ENCODE results near the gene SLC25A22.
A peak's percentile ranks its signal among the peaks of the same experiment; 100 is the strongest.

SLC25A22 gene

GRCh38 chr11:770642-771616 lies 27.2 kb downstream of the SLC25A22 start:
- DNase-seq = no peak

- no peak for DNase-seq
These were observed 28.0 kb downstream of the SLC25A22 start for GRCh38 chr11:769887-770641.

- no peak for DNase-seq
These were observed 30.8 kb downstream of the SLC25A22 start for GRCh38 chr11:767238-767637.

- DNase-seq = no peak
These were observed 31.2 kb downstream of the SLC25A22 start for GRCh38 chr11:766936-767210.

GRCh38 chr11:766106-766935 lies 31.8 kb downstream of the SLC25A22 start:
- no peak for DNase-seq

GRCh38 chr11:765802-766091 lies 32.3 kb downstream of the SLC25A22 start:
- no peak for DNase-seq

GRCh38 chr11:765025-765801 lies 32.9 kb downstream of the SLC25A22 start:
- DNase-seq = peak; percentile 35

GRCh38 chr11:764322-765024 lies 33.6 kb downstream of the SLC25A22 start:
- DNase-seq = no peak

GRCh38 chr11:763549-764321 lies 34.3 kb downstream of the SLC25A22 start:
- DNase-seq = no peak

GRCh38 chr11:763073-763463 lies 35.0 kb downstream of the SLC25A22 start:
- DNase-seq = no peak

GRCh38 chr11:762421-763072 lies 35.5 kb downstream of the SLC25A22 start:
- DNase-seq = no peak

GRCh38 chr11:761526-762108 lies 36.5 kb downstream of the SLC25A22 start:
- no peak for DNase-seq

- no peak for DNase-seq
These were observed 37.8 kb downstream of the SLC25A22 start for GRCh38 chr11:760236-760635.

- DNase-seq = no peak
These were observed 48.4 kb downstream of the SLC25A22 start for GRCh38 chr11:749731-750130.

- no peak for DNase-seq
These were observed 50.1 kb downstream of the SLC25A22 start for GRCh38 chr11:748007-748359.

GRCh38 chr11:747158-748006 lies 50.7 kb downstream of the SLC25A22 start, which contains the start of gene TALDO1:
TALDO1 (plus strand) TSS chr11:747464; CDS start chr11:747482, 18 bp downstream.
- DNase-seq = peak; percentile 90

- DNase-seq = no peak
These were observed 51.6 kb downstream of the SLC25A22 start for GRCh38 chr11:746289-747157.

- DNase-seq = no peak
These were observed 52.7 kb downstream of the SLC25A22 start for GRCh38 chr11:745428-745827.

All from NCI-H1436 (cell line).